HepG2 (cell line): ENCODE measurements around the gene ZNF557. TPM values are rescaled to one million over a fixed set of nuclear protein-coding genes. Genes with fewer than 3 reads are reported as not detected.
A peak's percentile ranks its signal among the peaks of the same experiment; 100 is the strongest.

Experiments used
- HNF4A ChIP-seq: sonication (generic); formaldehyde crosslinking; IDR thresholded peaks from 2 replicates; pipeline ENCODE4 v1.4.0; 2020; ENCODE audit warnings: missing genetic modification reagents
- SIX4 ChIP-seq: sonication (generic); formaldehyde crosslinking; IDR thresholded peaks from 2 replicates; pipeline ENCODE4 v1.4.0; 2020; ENCODE audit warnings: missing genetic modification reagents
- SPEN ChIP-seq: sonication (generic); formaldehyde crosslinking; IDR thresholded peaks from 2 replicates; pipeline ENCODE4 v1.5.1; 2020; ENCODE audit warnings: low read depth, mild to moderate bottlenecking, missing genetic modification reagents
- U2AF2 ChIP-seq: fragments of 200-400 bp; formaldehyde crosslinking; IDR thresholded peaks from 2 replicates; pipeline ENCODE4 v1.6.1; 2017; ENCODE audit warnings: low read depth, mild to moderate bottlenecking, low read length
- ZFP36L1 ChIP-seq: sonication (generic); formaldehyde crosslinking; IDR thresholded peaks from 2 replicates; pipeline ENCODE4 v1.8.0; 2022; ENCODE audit warnings: mild to moderate bottlenecking, missing genetic modification reagents, moderate library complexity
- ZFX ChIP-seq: sonication (generic); formaldehyde crosslinking; IDR thresholded peaks from 2 replicates; pipeline ENCODE4 v1.4.0; 2020; ENCODE audit warnings: mild to moderate bottlenecking, low read depth, missing genetic modification reagents, moderate library complexity
- ZFY ChIP-seq: sonication (generic); formaldehyde crosslinking; IDR thresholded peaks from 2 replicates; pipeline ENCODE4 v1.4.0; 2020; ENCODE audit warnings: missing genetic modification reagents
- polyA plus RNA-seq, 8 experiments: library from polyadenylated mRNA; depleted of rRNA in 3 of 8; stranded (reverse) in 7 of 8; unstranded in 1 of 8; fragments of >200 nt; fragmentation: Illumina TruSeq in 4 of 8; extraction: Trizol in 4 of 8; gene quantifications; 2 replicates each; pipeline versions ENCODE4 v1.2.1 to v1.2.3, GENCODE V29; 2011 to 2016; ENCODE audit warnings: low read depth in 4 of 8, missing spikeins in 1 of 8, mixed read lengths in 1 of 8; ENCODE audit not compliant: insufficient read depth in 1 of 8
- total RNA-seq, 5 experiments: library from RNA; depleted of rRNA; stranded (reverse); fragments of >200 nt; fragmentation: Illumina TruSeq; extraction: Trizol; gene quantifications; 2 replicates each; pipeline ENCODE4 v1.2.3, GENCODE V29; 2016; ENCODE audit warnings: low read depth in 1 of 5
- TF ChIP-seq, protein P1 (sequence below): sonication (generic); formaldehyde crosslinking; IDR thresholded peaks from 2 replicates; pipeline ENCODE4 v1.8.1; 2023; ENCODE audit warnings: mild to moderate bottlenecking, inconsistent platforms, moderate library complexity, missing genetic modification reagents, borderline replicate concordance
- TF ChIP-seq, protein P2 (sequence below), 2 experiments: sonication (generic) in 1 of 2; formaldehyde crosslinking in 1 of 2; IDR thresholded peaks; 2 replicates each; pipeline versions ENCODE4 v1.4.0 to v1.6.1; 2016 to 2020; ENCODE audit warnings: borderline replicate concordance in 1 of 2, low read depth in 1 of 2, mild to moderate bottlenecking in 1 of 2, missing genetic modification reagents in 1 of 2
- TF ChIP-seq, protein P3 (sequence below): sonication (generic); formaldehyde crosslinking; IDR thresholded peaks from 2 replicates; pipeline ENCODE4 v1.8.1; 2022; ENCODE audit warnings: mild to moderate bottlenecking, missing genetic modification reagents
- TF ChIP-seq, protein P4 (sequence below): sonication (generic); formaldehyde crosslinking; conservative IDR thresholded peaks from 2 replicates; pipeline ENCODE4 v1.4.0; 2020; ENCODE audit warnings: mild to moderate bottlenecking, missing genetic modification reagents, moderate library complexity
- TF ChIP-seq, protein P5 (sequence below): sonication (generic); formaldehyde crosslinking; IDR thresholded peaks from 2 replicates; pipeline ENCODE4 v1.4.0; 2020; ENCODE audit warnings: mild to moderate bottlenecking, missing genetic modification reagents
- TF ChIP-seq, protein P6 (sequence below): sonication (generic); formaldehyde crosslinking; IDR thresholded peaks from 2 replicates; pipeline ENCODE4 v1.4.0; 2020; ENCODE audit warnings: missing genetic modification reagents, mild to moderate bottlenecking, borderline replicate concordance

ZNF557 gene
- total and polyA plus RNA-seq, 2 of the 13 experiments (the other 11 are each of a cell fraction or from before 2014, with no cell fraction given): 2.1 to 7.8 TPM

DNA sequence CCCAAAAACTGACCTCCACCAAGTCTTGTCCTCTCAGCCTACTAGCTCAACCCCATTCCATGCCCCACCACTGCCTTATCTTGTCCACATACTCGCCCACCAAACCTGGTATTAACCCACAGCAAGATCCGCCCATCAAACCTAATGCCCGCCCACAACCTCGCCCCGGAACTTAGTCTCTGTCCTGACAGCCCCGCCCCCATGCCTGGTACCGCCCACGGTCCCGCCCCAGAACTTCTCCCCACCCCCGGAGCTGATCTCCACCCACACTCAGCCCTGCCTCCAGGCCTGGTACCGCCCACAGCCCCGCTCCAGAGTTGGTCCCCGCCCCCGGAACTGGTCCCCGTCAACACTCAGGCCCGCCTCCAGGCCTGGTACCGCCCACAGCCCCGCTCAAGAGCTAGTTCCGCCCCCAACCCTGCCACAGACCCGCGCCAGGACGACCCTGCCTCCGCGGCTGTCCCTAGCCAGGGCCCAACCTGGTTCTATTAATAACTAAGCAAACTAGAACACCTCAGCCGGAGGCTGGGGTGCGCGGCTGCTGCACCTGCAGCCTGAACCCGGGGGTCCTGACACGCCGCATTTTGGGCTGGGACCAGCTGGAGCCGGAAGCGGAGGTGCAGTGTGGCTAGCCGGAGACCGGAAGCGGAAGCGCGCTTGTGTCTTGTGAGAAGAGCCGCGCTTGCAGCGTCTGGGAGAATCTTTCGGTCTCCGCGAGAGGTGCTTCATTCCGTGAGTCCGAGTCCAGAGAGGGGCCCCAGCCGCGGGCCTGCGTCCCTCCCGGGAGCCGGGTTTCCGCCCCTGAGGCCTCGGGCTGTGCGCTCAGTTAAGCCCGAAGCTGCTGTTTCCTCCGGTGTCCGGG lies at the start of gene ZNF557 (continued):
- TF ChIP-seq, protein P1, sequence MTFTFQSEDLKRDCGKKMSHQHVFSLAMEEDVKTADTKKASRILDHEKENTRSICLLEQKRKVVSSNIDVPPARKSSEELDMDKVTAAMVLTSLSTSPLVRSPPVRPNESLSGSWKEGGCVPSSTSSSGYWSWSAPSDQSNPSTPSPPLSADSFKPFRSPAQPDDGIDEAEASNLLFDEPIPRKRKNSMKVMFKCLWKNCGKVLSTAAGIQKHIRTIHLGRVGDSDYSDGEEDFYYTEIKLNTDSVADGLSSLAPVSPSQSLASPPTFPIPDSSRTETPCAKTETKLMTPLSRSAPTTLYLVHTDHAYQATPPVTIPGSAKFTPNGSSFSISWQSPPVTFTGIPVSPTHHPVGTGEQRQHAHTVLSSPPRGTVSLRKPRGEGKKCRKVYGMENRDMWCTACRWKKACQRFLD (CRISPR knock-in tag): peak; percentile 78
- peak; percentile 56; the same call in 1 of the 2 replicates for TF ChIP-seq ZFP36L1 (CRISPR knock-in tag)
- TF ChIP-seq, protein P2, sequence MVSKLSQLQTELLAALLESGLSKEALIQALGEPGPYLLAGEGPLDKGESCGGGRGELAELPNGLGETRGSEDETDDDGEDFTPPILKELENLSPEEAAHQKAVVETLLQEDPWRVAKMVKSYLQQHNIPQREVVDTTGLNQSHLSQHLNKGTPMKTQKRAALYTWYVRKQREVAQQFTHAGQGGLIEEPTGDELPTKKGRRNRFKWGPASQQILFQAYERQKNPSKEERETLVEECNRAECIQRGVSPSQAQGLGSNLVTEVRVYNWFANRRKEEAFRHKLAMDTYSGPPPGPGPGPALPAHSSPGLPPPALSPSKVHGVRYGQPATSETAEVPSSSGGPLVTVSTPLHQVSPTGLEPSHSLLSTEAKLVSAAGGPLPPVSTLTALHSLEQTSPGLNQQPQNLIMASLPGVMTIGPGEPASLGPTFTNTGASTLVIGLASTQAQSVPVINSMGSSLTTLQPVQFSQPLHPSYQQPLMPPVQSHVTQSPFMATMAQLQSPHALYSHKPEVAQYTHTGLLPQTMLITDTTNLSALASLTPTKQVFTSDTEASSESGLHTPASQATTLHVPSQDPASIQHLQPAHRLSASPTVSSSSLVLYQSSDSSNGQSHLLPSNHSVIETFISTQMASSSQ (IDR thresholded peaks at IDR 0.05; ENCODE audit: low read depth): no peak; the same call in 1 of the 2 replicates
- TF ChIP-seq, protein P2 (CRISPR knock-in tag; IDR thresholded peaks at IDR 0.05; ENCODE audit: borderline replicate concordance): 0 out of 2 replicates have a peak, but pooled peaks have one; percentile 29
- peak; percentile 22; the same call in 1 of the 2 replicates for TF ChIP-seq SPEN (CRISPR knock-in tag)
- TF ChIP-seq, protein P3, sequence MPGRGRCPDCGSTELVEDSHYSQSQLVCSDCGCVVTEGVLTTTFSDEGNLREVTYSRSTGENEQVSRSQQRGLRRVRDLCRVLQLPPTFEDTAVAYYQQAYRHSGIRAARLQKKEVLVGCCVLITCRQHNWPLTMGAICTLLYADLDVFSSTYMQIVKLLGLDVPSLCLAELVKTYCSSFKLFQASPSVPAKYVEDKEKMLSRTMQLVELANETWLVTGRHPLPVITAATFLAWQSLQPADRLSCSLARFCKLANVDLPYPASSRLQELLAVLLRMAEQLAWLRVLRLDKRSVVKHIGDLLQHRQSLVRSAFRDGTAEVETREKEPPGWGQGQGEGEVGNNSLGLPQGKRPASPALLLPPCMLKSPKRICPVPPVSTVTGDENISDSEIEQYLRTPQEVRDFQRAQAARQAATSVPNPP (CRISPR knock-in tag): no peak
- TF ChIP-seq, protein P4, sequence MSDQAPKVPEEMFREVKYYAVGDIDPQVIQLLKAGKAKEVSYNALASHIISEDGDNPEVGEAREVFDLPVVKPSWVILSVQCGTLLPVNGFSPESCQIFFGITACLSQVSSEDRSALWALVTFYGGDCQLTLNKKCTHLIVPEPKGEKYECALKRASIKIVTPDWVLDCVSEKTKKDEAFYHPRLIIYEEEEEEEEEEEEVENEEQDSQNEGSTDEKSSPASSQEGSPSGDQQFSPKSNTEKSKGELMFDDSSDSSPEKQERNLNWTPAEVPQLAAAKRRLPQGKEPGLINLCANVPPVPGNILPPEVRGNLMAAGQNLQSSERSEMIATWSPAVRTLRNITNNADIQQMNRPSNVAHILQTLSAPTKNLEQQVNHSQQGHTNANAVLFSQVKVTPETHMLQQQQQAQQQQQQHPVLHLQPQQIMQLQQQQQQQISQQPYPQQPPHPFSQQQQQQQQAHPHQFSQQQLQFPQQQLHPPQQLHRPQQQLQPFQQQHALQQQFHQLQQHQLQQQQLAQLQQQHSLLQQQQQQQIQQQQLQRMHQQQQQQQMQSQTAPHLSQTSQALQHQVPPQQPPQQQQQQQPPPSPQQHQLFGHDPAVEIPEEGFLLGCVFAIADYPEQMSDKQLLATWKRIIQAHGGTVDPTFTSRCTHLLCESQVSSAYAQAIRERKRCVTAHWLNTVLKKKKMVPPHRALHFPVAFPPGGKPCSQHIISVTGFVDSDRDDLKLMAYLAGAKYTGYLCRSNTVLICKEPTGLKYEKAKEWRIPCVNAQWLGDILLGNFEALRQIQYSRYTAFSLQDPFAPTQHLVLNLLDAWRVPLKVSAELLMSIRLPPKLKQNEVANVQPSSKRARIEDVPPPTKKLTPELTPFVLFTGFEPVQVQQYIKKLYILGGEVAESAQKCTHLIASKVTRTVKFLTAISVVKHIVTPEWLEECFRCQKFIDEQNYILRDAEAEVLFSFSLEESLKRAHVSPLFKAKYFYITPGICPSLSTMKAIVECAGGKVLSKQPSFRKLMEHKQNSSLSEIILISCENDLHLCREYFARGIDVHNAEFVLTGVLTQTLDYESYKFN (CRISPR knock-in tag): peak; percentile 23; the same call in 1 of the 2 replicates
- TF ChIP-seq U2AF2: no peak
- TF ChIP-seq, protein P5, sequence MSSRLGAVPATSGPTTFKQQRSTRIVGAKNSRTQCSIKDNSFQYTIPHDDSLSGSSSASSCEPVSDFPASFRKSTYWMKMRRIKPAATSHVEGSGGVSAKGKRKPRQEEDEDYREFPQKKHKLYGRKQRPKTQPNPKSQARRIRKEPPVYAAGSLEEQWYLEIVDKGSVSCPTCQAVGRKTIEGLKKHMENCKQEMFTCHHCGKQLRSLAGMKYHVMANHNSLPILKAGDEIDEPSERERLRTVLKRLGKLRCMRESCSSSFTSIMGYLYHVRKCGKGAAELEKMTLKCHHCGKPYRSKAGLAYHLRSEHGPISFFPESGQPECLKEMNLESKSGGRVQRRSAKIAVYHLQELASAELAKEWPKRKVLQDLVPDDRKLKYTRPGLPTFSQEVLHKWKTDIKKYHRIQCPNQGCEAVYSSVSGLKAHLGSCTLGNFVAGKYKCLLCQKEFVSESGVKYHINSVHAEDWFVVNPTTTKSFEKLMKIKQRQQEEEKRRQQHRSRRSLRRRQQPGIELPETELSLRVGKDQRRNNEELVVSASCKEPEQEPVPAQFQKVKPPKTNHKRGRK (CRISPR knock-in tag): no peak
- TF ChIP-seq ZFX: peak; percentile 74
- TF ChIP-seq SIX4 (CRISPR knock-in tag): peak; percentile 27; the same call in 1 of the 2 replicates
- TF ChIP-seq HNF4A (CRISPR knock-in tag): no peak
- TF ChIP-seq, protein P6, sequence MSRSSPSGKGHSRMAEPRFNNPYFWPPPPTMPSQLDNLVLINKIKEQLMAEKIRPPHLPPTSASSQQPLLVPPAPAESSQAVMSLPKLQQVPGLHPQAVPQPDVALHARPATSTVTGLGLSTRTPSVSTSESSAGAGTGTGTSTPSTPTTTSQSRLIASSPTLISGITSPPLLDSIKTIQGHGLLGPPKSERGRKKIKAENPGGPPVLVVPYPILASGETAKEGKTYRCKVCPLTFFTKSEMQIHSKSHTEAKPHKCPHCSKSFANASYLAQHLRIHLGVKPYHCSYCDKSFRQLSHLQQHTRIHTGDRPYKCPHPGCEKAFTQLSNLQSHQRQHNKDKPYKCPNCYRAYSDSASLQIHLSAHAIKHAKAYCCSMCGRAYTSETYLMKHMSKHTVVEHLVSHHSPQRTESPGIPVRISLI (CRISPR knock-in tag): no peak
- peak; percentile 81 for TF ChIP-seq ZFY (CRISPR knock-in tag)
